ENCODE measurements around the gene MEX3D.

DNA sequence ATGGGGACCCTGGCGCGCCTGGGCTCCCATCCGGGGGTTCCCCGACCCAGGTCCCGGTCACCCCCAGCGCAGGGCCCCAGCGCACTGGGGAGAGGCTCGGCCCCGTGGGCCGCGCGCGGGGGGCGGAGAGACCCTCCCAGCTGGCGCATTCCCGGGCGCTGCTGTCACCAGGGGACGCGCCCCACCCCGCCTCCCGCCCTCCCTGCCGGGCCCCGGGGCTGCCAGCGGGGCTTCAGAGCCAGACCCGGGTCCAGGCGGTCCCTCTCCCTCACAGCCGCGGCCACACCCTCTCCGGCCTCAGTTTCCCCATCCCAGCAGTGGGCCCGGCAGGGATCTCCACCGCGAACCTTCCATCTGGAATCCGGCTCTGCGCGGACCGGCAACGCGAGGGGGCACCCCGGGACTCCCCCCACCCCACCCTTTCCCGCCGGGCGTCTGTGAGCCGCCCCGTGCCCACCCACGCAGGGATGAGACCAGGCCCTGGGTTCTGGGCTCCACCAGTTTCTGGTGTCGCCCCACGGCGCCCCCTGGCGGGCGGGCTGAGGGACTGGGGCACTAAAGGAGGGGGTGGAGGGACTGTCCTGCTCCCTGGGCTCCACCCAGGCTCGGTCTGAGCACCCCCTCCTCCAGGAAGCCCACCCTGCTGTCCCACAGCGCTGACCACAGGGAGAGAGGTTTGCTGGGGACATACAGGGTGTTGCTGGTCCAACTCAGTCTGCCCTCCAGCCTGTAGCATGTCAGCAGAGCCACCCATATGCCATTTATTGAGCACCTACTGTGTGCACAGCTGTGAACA, 54.4 kb downstream of the MEX3D start:
- TF ChIP-seq YY1 (IDR thresholded peaks at IDR 0.05) (no peak), SP1 (IDR thresholded peaks at IDR 0.05) (no peak), EGR1 (IDR thresholded peaks at IDR 0.05; ENCODE audit: low read depth in 2 of 2) (no peak)
- TF ChIP-seq, protein P1, sequence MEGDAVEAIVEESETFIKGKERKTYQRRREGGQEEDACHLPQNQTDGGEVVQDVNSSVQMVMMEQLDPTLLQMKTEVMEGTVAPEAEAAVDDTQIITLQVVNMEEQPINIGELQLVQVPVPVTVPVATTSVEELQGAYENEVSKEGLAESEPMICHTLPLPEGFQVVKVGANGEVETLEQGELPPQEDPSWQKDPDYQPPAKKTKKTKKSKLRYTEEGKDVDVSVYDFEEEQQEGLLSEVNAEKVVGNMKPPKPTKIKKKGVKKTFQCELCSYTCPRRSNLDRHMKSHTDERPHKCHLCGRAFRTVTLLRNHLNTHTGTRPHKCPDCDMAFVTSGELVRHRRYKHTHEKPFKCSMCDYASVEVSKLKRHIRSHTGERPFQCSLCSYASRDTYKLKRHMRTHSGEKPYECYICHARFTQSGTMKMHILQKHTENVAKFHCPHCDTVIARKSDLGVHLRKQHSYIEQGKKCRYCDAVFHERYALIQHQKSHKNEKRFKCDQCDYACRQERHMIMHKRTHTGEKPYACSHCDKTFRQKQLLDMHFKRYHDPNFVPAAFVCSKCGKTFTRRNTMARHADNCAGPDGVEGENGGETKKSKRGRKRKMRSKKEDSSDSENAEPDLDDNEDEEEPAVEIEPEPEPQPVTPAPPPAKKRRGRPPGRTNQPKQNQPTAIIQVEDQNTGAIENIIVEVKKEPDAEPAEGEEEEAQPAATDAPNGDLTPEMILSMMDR (IDR thresholded peaks at IDR 0.05; ENCODE audit: low read depth, low read length, missing input control) = peak; percentile 67
- TF ChIP-seq, protein P2, sequence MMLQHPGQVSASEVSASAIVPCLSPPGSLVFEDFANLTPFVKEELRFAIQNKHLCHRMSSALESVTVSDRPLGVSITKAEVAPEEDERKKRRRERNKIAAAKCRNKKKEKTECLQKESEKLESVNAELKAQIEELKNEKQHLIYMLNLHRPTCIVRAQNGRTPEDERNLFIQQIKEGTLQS (IDR thresholded peaks at IDR 0.05) = no peak
